Measurements from ENCODE around the gene INAFM2. TPM values are rescaled to one million over a fixed set of nuclear protein-coding genes. Genes with fewer than 3 reads are reported as not detected.

Gene INAFM2
- total and polyA plus RNA-seq, 2 donors (not counting 3 experiments of a cell fraction or from before 2014, with no cell fraction given) = 10.4 to 24.1 TPM

GRCh38 chr15:40367371-40367685, 43.8 kb downstream of the INAFM2 start:
- no peaks in the 10 kb centered on the region for H4K20me1 ChIP-seq (replicated peaks; ENCODE audit: control insufficient read depth, extremely low read depth, insufficient read depth, low read length)
- no peak overlapping the region for H3K4me3 ChIP-seq (replicated peaks in 1 of 3; ENCODE audit: insufficient read depth in 1 of 3, low read depth in 1 of 3, low read length in 3 of 3)
- peaks cover 4% of the 10 kb centered on the region for H3K4me1 ChIP-seq (ENCODE audit: control insufficient read depth, extremely low read depth, insufficient read depth, low read length)
- H3K9me1 ChIP-seq (replicated peaks; ENCODE audit: control insufficient read depth, extremely low read depth, insufficient read depth, low read length) = no peaks in the 10 kb centered on the region
- no peaks in the 10 kb centered on the region for H3K79me2 ChIP-seq (ENCODE audit: control insufficient read depth, insufficient read depth, low read length)
- H3K27ac ChIP-seq (ENCODE audit: insufficient read depth, low read depth, low read length) = no peak overlapping the region
- CTCF ChIA-PET = interaction anchor here (0.6 to 9.4 kb wide), 11 partner anchors 12 to 89 kb away, joined by 3 to 60 read pairs (median 6); partner anchors contain the start of genes CCDC9B and IVD
- FAIRE-seq (no peak), DNase-seq (ENCODE audit: low read depth, low spot score) (no peak)
- dilution Hi-C loops (cut with MboI; ENCODE audit: extremely low pct_ligation_motif_present, low sequenced_read_pairs) = no loop called here
- H2AFZ ChIP-seq (ENCODE audit: low read depth, low read length) = peak overlapping the region; percentile 62
- no peak overlapping the region for H3K4me2 ChIP-seq (ENCODE audit: insufficient read depth, low read length)
- no peaks in the 10 kb centered on the region for H3K27me3 ChIP-seq (ENCODE audit: control insufficient read depth in 2 of 2, insufficient read depth in 2 of 2, low read length in 2 of 2)
- no peak for TF ChIP-seq JUN (IDR thresholded peaks at IDR 0.05; ENCODE audit: borderline replicate concordance, insufficient read depth, insufficient read length, low read depth)
- no peak for TF ChIP-seq POLR2A (IDR thresholded peaks at IDR 0.05; ENCODE audit: low read depth, low read length)
- no peak for TF ChIP-seq FOS (IDR thresholded peaks at IDR 0.05; ENCODE audit: borderline replicate concordance, insufficient read depth, low read length)
- no peak for TF ChIP-seq MAX (IDR thresholded peaks at IDR 0.05; ENCODE audit: insufficient read depth, insufficient read length)
- no peak for TF ChIP-seq CTCF (IDR thresholded peaks at IDR 0.05; ENCODE audit: extremely low read depth in 1 of 2, insufficient read depth in 1 of 2, low read depth in 1 of 2, low read length in 2 of 2)
- no peak for TF ChIP-seq MYC (IDR thresholded peaks at IDR 0.05; ENCODE audit: low read depth, low read length)
- TF ChIP-seq POLR2AphosphoS5 (IDR thresholded peaks at IDR 0.05; ENCODE audit: insufficient read depth, low read depth, low read length) = no peak
- no peak for TF ChIP-seq GATA2 (IDR thresholded peaks at IDR 0.05; ENCODE audit: insufficient read depth, insufficient read length, low read depth, low read length)
- no peak for TF ChIP-seq EZH2 (IDR thresholded peaks at IDR 0.05; ENCODE audit: borderline replicate concordance, low read depth, low read length, severe bottlenecking)
- BruUV-seq (replicated peaks) = no TSS peak
- H3K9me3 ChIP-seq (replicated peaks; ENCODE audit: control insufficient read depth, insufficient read depth, low read length) = no peaks in the 10 kb centered on the region
- intact Hi-C loops (cut with micrococcal nuclease) = loop anchor here (5.0 kb wide), 2 partner anchors 40 to 140 kb away; partner anchors contain the start of gene IVD
- no peaks in the 10 kb centered on the region for H3K36me3 ChIP-seq (ENCODE audit: control insufficient read depth in 2 of 2, extremely low read depth in 1 of 2, insufficient read depth in 2 of 2, low read length in 2 of 2)
- no peak overlapping the region for H3K9ac ChIP-seq (replicated peaks; ENCODE audit: extremely low read depth, insufficient read depth, low read length)
- POLR2A ChIA-PET = no interaction called here
